ENCODE data around the gene CD59.

CD59 gene

DNA sequence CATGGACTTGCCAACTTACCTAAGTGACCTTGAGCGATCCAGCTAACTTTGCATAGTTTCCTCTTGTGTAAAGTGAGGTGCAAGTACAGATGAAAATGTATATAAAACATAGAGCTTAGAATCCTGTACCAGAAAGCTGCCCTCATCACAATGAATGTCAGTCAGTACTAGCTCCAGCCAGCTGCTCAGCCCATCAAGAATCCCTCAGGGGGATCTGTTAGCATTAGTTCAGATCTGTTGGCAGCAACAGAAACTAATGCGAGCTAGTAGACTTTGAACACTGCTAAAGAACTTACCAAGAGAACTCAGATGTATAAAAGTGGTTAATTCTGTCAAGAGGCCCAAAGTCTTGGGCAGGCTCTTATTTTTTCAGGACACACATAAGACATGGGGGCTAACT is 29.3 kb downstream of the CD59 start:
- H3K4me3 ChIP-seq (ENCODE audit: low read depth, low read length): no peak overlapping the region
- no peak for DNase-seq (ENCODE audit: low read depth)
- no peak for TF ChIP-seq CTCF (IDR thresholded peaks at IDR 0.05; ENCODE audit: insufficient read depth, low read depth, low read length, missing control alignments)

DNA sequence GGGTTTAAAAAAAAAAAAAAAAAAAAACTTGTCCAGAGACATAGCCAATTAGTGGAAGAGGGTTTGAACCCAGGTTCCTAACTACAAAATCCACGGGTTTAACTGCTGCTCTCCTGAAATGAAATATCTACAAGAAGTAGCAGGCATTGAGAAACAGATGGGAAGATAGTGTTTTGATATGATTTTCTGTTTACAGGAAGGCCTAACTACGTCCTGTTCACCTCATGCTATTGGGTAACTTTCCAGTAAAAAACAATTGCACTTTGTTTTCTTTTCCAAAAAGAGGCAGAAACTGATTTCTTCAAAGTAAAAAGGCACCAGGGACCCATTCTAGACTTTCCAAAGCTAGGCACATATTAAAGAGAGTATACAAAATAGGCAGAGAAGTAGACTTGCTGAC is 29.7 kb downstream of the CD59 start:
- DNase-seq (ENCODE audit: low read depth): no peak

GRCh38 chr11:33704240-33705002 is 31.8 kb downstream of the CD59 start:
- no peak overlapping the region for H3K4me3 ChIP-seq (ENCODE audit: low read depth, low read length)
- no peak for DNase-seq (ENCODE audit: low read depth)
- TF ChIP-seq CTCF (IDR thresholded peaks at IDR 0.05; ENCODE audit: insufficient read depth, low read depth, low read length, missing control alignments): no peak

More for the DNA sequence above, 29.7 kb downstream of the CD59 start:
- TF ChIP-seq CTCF (IDR thresholded peaks at IDR 0.05; ENCODE audit: insufficient read depth, low read depth, low read length, missing control alignments): no peak
- no peak overlapping the region for H3K4me3 ChIP-seq (ENCODE audit: low read depth, low read length)

GRCh38 chr11:33703788-33704187 is 32.4 kb downstream of the CD59 start:
- DNase-seq (ENCODE audit: low read depth): no peak
- no peak for TF ChIP-seq CTCF (IDR thresholded peaks at IDR 0.05; ENCODE audit: insufficient read depth, low read depth, low read length, missing control alignments)
- H3K4me3 ChIP-seq (ENCODE audit: low read depth, low read length): no peak overlapping the region

DNA sequence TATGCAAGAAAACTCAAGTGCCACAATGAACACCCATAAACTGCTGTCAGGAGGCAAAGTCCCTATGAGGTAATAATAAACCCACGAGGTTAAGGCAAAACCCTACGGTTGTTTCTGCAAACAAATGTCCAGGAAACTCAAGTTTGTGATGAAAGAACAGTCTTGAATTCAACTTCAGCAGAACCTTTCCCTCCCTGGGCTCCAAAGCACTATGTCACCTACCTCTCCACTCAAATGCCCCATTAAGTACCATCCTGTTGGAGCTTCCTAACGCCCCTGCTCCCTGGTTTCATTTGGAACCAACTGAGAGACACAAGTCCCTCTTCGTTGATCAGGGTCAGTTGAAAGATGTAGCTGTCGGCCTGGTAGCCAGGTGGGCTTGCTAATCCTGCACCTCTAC is 33.0 kb downstream of the CD59 start:
- no peak for DNase-seq (ENCODE audit: low read depth)
- no peak overlapping the region for H3K4me3 ChIP-seq (ENCODE audit: low read depth, low read length)
- no peak for TF ChIP-seq CTCF (IDR thresholded peaks at IDR 0.05; ENCODE audit: insufficient read depth, low read depth, low read length, missing control alignments)

DNA sequence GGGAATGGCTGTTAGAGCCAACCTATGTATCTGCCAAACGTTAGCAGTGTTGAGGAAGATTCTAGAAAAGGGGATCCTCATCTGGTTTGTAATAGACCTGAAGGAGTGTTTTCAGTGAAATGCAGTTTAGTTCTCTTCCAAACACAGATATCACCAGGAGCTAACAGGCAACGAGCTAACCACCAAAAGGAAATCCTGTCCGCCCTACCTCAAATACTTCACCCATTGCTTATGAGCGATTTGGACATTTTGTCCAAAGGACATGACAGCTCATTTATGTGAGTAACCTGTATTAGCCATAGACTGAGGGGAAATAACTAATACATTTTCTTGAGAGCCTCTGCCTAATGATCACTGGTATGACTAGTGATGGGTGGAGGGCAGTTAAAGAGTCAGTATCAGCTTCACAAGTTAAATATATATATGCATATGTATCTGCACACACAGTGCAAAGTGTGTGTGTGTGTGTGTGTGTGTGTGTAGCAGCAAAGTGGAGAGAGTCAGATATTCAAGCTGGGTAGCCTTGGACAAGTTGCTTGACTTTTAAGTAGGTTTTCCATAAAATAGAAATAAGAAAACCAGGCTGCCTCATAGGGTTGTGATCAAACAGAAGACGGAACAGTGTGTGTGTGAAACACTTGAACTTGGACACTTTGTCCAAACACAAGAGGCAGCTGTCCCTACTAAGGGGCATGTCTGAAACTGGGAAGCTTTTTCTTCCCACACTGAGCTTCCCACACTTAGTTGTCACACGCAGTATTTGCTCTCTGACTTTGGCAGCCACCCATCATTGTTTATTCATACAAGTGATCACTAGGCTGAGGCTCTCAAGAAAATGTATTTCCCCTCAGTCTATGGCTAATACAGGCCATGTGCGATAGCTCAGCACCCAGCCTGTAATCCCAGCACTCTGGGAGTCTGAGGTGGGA is 34.7 kb downstream of the CD59 start:
- peak overlapping the region; percentile 80 for H3K4me3 ChIP-seq (ENCODE audit: low read depth, low read length)
- no peak for TF ChIP-seq CTCF (IDR thresholded peaks at IDR 0.05; ENCODE audit: insufficient read depth, low read depth, low read length, missing control alignments)
- DNase-seq (ENCODE audit: low read depth): no peak

Data from GM12865 (cell line).